Activated B cell treated with CpG ODN at 0.5 μM for 24 hours (primary cell): ENCODE measurements around the gene CDK15. TPM values are rescaled to one million over a fixed set of nuclear protein-coding genes. Genes with fewer than 3 reads are reported as not detected.

Experiments
- ATAC-seq: fragments of 200-7000 bp; cut with Tn5 transposase; one replicate; pipeline ENCODE4 v1.10.0; 2021; ENCODE audit warnings: low read depth, mild to moderate bottlenecking, moderate library complexity
- CTCF ChIA-PET: fragments of 350-600 bp; sonication (Branson Sonifier 250); formaldehyde crosslinking; loops from one replicate; lab custom pipeline; 2021; ENCODE audit warnings: antibody characterized with exemption; lab: Charles Lee
- POLR2A ChIA-PET: fragments of 350-600 bp; sonication (Branson Sonifier 250); formaldehyde crosslinking; loops from one replicate; lab custom pipeline; 2021; ENCODE audit warnings: antibody characterized with exemption; lab: Charles Lee
- DNase-seq: peaks from one replicate; pipeline ENCODE4 v3.0.0; 2022
- H3K27ac Mint-ChIP-seq: one replicate; pipeline ENCODE4 v1.8.0; 2020; ENCODE audit warnings: mixed read lengths
- H3K27me3 Mint-ChIP-seq: one replicate; pipeline ENCODE4 v1.8.0; 2021; ENCODE audit warnings: mixed read lengths
- H3K36me3 Mint-ChIP-seq: one replicate; pipeline ENCODE4 v1.8.0; 2021; ENCODE audit warnings: low read depth, mixed read lengths
- H3K4me1 Mint-ChIP-seq: one replicate; pipeline ENCODE4 v1.8.0; 2021; ENCODE audit warnings: mixed read lengths
- H3K4me3 Mint-ChIP-seq: one replicate; pipeline ENCODE4 v1.8.0; 2020; ENCODE audit warnings: mild to moderate bottlenecking, mixed read lengths
- H3K9me3 Mint-ChIP-seq: one replicate; pipeline ENCODE4 v1.8.0; 2020; ENCODE audit warnings: mixed read lengths
- CTCF ChIP-seq: fragments of 200-600 bp; IDR thresholded peaks from one replicate; pipeline ENCODE4 v1.8.0; 2022; ENCODE audit warnings: antibody characterized with exemption, mild to moderate bottlenecking
- intact Hi-C: fragments of 100-400 bp; cut with micrococcal nuclease; formaldehyde crosslinking; loops from one replicate; pipeline ENCODE4 v1.15.1; 2024
- total RNA-seq: library from RNA; stranded (reverse); gene quantifications from 2 replicates; pipeline ENCODE4 v1.2.3, GENCODE V29; 2022

The CDK15 gene
- total RNA-seq, 1 donor from 2014 or later: not detected

DNA sequence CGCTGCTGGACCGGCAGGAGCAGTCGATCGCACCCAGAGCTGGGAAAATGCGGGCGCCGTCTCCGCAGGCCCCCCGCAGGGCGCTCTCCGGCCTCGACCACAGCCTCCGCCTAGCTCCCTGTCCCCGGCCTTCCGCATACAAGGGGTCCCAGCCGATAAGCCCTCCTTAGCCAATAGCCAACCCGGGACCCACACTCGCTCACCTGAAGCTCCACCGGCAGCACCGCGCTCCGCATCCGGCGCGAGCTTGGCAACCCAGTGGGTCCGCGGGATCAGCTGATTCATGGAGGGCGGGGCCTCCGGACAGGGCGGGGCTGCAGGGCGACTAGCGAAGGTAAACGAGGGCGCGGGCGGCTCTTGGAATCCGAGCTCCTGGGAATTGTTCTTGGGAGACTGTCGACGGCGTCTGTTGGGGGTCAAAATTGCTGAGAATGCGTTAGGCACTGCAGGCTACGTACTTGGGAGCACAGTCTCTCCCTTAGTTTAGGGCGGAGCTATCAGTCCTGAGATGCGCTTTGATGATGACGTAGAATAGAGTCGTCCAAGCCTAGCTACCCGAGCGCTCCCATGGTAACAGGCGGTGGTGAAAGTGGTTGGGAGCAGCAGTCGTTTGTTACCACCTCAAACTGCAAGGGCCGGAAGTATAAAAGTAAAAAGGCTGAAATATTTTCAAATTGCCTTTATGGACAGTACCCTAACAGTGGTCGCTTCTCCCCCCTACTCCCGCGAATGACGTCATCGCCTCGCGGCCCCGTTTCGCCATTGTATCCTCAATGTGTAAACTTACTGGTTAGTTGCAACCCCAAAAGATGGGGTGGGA is 25.5 kb upstream of the CDK15 start, which contains the start of gene ALS2:
Gene ALS2, minus strand, starts transcription at position 260 of the 820 bp plus-strand sequence. CDS start 12,048 bp downstream, outside the sequence.
- no peaks in the 10 kb centered on the region for H3K9me3 Mint-ChIP-seq
- peaks cover 17% of the 10 kb centered on the region for H3K4me1 Mint-ChIP-seq
- CTCF ChIA-PET: interaction anchor here (0.8 to 1.5 kb wide), 2 partner anchors 549 to 1068 kb away, joined by 3 read pairs; no protein-coding TSS in a partner anchor
- peaks cover 12% of the 10 kb centered on the region for H3K36me3 Mint-ChIP-seq
- peak within 1 kb of the TSS; percentile 96 for H3K4me3 Mint-ChIP-seq
- intact Hi-C loops: loop anchor here (1.0 to 10.0 kb wide), 16 partner anchors 139 to 1869 kb away; partner anchors contain the start of genes BZW1, C2orf69, CFLAR and CLK1
- TF ChIP-seq CTCF: no peak
- peak; percentile 95 for DNase-seq
- peak within 1 kb of the TSS; percentile 95 for H3K27ac Mint-ChIP-seq
- ATAC-seq: peak; percentile 90
- peaks cover 7% of the 10 kb centered on the region for H3K27me3 Mint-ChIP-seq
- POLR2A ChIA-PET: interaction anchor here (0.6 to 1.6 kb wide), 12 partner anchors 18 to 1458 kb away, joined by 3 to 13 read pairs (median 4); partner anchors contain the start of genes CLK1, CYP20A1, NIF3L1 and NOP58

GRCh38 chr2:201781557-201782051 is 24.7 kb upstream of the CDK15 start:
- ChIA-PET CTCF (interaction anchor here (0.8 to 1.5 kb wide), 2 partner anchors 549 to 1069 kb away, joined by 3 read pairs; no protein-coding TSS in a partner anchor), POLR2A (interaction anchor here (1.0 to 1.6 kb wide), 7 partner anchors 139 to 1129 kb away, joined by 3 to 13 read pairs (median 5); partner anchors contain the start of genes CLK1, NIF3L1, NOP58 and PPIL3)
- no peaks in the 10 kb centered on the region for H3K9me3 Mint-ChIP-seq
- peaks cover 17% of the 10 kb centered on the region for H3K4me1 Mint-ChIP-seq
- peaks cover 10% of the 10 kb centered on the region for H3K27me3 Mint-ChIP-seq
- intact Hi-C loops: loop anchor here (1.0 to 10.0 kb wide), 14 partner anchors 139 to 1869 kb away; partner anchors contain the start of genes C2orf69, CFLAR, CLK1 and CYP20A1
- DNase-seq (no peak), ATAC-seq (peak; percentile 4)
- peak overlapping the region; percentile 95 for H3K27ac Mint-ChIP-seq
- peaks cover 12% of the 10 kb centered on the region for H3K36me3 Mint-ChIP-seq
- H3K4me3 Mint-ChIP-seq: peak overlapping the region; percentile 96
- no peak for TF ChIP-seq CTCF

DNA sequence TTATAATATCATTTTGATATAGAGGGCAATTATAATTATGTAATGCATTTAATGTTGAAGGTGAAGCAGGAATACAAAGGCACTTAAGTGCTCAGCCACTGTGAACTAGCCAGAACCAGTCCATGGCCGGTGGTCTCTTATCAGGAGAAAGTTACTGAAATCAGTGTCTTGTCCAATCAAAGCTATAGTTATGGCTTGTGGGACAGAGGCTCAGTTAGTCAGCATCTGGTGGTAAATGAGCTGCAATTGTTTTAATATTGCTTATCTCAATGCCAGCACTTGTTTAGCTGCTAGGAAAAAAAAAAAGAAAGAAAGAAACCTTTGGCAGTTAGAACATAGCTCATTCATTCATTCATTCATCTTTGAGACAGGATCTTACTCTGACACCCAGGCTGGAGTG is 21.8 kb upstream of the CDK15 start:
- H3K27me3 Mint-ChIP-seq: peaks cover 18% of the 10 kb centered on the region
- no peak overlapping the region for H3K4me3 Mint-ChIP-seq
- peaks cover 12% of the 10 kb centered on the region for H3K36me3 Mint-ChIP-seq
- ChIA-PET CTCF (no interaction called here), POLR2A (no interaction called here)
- no peak overlapping the region for H3K27ac Mint-ChIP-seq
- intact Hi-C loops: loop anchor here (5.0 to 10.0 kb wide), 3 partner anchors 667 to 1872 kb away; partner anchors contain the start of genes C2orf69, CFLAR and CLK1
- TF ChIP-seq CTCF: no peak
- ATAC-seq (no peak), DNase-seq (no peak)
- peaks cover 14% of the 10 kb centered on the region for H3K4me1 Mint-ChIP-seq
- H3K9me3 Mint-ChIP-seq: no peaks in the 10 kb centered on the region

- DNase-seq (no peak), ATAC-seq (no peak)
- intact Hi-C loops: loop anchor here (10.0 kb wide), 1 partner anchor 920 kb away; the partner anchor contains the start of gene CLK1
- CTCF ChIA-PET: no interaction called here
- Mint-ChIP-seq H3K9me3 (no peaks in the 10 kb centered on the region), H3K4me1 (peaks cover 8% of the 10 kb centered on the region), H3K4me3 (no peak overlapping the region), H3K27me3 (peaks cover 18% of the 10 kb centered on the region), H3K36me3 (peaks cover 12% of the 10 kb centered on the region), H3K27ac (no peak overlapping the region)
- POLR2A ChIA-PET: no interaction called here
- no peak for TF ChIP-seq CTCF
Measured at GRCh38 chr2:201785135-201785534, 21.2 kb upstream of the CDK15 start.
